Measurements from ENCODE around the gene LARGE1.

DNA sequence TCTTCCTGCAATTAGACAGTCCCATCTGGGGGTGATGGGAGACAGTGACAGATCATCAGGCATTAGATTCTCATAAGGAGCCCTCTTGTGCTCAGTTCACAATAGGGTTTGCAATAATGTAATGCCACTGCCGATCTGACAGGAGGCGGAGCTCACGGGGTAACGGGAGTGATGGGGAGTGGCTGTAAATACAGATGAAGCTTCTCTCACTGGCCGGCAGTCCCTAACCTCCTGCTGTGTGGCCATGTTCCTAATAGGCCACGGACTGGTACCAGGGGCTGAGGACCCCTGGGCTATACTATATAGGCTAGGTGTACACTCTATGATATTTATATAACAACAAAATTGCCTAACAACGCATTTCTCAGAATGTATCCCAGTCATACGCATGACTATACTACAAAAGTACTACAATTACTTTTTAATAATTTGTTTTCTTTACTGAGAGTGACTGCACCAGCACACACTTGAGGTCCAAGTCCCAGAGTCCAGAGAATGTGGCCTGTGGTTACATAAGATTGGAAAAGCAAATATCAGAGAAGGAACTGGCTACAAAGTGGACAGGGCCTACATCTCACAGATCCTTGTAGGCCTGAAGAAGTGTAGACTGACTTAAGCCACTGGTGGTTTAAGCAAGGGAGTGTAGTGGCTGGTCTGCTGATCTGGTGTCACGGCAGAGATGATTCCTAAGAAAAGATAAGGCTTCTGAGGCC, 200.0 kb downstream of the LARGE1 start:
- TF ChIP-seq, protein P1, sequence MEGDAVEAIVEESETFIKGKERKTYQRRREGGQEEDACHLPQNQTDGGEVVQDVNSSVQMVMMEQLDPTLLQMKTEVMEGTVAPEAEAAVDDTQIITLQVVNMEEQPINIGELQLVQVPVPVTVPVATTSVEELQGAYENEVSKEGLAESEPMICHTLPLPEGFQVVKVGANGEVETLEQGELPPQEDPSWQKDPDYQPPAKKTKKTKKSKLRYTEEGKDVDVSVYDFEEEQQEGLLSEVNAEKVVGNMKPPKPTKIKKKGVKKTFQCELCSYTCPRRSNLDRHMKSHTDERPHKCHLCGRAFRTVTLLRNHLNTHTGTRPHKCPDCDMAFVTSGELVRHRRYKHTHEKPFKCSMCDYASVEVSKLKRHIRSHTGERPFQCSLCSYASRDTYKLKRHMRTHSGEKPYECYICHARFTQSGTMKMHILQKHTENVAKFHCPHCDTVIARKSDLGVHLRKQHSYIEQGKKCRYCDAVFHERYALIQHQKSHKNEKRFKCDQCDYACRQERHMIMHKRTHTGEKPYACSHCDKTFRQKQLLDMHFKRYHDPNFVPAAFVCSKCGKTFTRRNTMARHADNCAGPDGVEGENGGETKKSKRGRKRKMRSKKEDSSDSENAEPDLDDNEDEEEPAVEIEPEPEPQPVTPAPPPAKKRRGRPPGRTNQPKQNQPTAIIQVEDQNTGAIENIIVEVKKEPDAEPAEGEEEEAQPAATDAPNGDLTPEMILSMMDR (IDR thresholded peaks at IDR 0.05): no peak
- TF ChIP-seq POLR2A (IDR thresholded peaks at IDR 0.05): no peak

Measured in Peyer's patch (tissue), 4 donors.